HG03571 (cell line): ENCODE data around the gene GHITM.

Source experiments
- ATAC-seq: cut with Tn5 transposase; IDR thresholded peaks from one replicate; pipeline ENCODE4 v1.9.1; 2021; ENCODE audit not compliant: unreplicated experiment

The GHITM gene

DNA sequence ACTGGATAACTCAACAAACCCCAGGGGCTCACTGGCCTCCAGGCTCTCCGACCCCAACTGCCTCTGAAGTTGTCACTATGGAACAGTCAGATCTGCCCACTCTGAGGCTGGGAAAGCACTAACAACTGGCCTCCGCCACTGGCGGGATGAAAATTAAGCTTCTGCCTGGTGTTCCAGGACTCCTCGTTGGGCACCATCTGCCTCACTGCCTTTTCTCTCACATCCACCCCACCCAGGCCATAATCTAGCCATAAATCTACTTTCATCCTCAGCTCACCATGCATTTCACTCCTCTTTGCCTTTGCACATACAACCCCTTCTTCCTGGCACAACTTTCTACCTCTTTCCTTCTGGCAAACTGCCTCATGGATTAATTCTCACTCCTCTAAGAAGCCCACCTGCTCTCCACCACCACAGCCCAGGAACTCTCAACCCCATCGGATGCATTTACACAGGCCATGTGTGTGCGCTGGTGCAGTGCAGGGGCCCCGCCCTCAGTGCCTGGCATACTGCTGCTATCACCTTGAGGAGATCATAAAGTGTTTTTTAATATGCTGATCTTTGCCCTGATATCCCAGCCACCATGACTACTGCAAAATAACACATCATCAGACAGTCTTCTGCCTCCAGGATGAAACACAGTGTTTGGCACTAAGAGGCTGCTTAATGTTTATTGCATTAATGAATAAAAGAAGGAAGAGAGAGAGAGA is 59.1 kb downstream of the GHITM start:
- no peak for ATAC-seq

DNA sequence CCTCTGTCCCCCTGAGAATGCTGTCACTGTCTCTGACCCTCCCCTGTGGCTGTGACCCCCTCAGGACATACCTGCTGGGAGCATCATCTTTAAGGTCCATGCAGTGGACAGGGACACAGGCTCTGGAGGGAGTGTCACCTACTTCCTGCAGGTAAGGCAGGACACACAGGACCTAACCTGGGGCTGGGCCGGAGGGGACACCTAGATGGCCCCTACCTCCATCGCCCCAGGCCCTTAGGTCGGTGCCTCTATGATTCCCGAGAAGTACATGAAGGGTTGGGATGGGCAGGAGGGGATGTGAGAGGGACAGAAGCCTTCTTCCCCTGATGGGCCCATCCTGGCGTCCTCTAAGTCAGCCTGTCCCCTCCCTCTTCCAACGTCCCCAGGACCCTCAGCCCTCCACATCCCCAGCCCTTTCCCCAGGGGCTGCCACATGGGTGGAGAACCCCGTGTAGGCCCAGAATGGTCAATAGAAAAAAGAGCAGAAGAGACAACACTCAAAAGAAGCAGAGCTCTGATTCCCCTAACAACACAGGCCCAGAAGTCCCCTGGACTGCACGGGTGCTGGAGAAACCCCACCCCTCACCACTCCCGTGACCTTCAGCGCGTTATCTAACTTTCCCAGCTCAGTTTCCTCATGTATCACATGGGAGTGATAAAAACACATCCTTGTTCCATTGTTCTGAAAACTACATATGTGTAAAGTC is 61.4 kb downstream of the GHITM start:
- ATAC-seq, result no peak

DNA sequence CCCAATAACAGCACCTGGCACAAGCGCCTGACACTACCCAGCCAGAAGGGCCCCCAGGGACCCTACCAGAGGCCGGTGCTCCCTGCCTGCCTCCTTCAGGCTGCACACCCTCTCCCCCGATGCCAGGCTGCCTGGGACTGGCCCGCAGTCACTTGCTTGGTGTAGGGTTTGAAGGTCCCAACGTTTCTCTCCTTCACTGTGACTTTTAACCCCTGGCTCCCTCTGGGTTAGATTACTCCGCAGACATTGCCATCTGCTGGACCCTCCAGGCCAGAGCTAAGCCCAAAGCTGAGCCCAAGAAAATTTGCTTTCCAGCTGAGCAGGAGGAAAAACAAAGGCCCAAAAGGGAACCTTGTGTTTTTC is 61.9 kb downstream of the GHITM start:
- no peak for ATAC-seq

DNA sequence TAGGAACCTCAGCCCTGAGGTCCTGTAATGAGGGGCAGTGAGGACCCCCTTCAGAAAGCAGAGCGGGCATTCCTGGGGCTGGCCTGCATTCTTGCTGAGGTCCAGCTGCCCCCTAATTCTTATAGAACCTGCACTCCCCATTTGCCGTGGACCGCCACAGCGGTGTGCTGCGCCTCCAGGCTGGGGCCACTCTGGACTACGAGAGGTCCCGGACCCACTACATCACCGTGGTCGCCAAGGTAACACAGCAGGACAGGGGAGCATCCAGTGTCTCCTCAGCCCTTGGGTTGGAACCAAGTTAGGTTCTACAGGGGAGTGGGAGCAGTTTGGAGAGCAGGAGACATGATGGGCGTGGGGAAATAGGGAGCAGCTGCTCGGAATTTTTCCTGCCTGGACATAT is 62.4 kb downstream of the GHITM start:
- ATAC-seq, result no peak

DNA sequence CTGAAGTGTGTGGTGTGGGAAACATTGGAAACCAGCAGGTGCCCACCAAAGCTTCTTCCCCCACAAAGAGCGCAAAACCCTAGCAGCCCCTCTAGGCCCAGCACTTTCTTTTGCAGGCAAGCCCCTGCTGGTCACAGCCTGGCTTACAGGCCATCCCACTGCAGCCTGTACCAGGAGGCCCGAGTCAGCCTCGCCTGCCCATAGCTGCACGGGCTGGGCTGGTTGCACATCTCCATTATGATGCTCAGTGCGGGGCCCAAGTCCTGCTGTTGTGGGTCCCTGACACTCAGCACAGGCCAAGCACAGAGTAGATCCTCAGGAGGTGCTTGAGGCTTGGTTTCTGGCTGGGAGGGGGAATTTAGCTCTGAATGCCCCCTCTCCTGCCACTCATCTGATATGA is 63.0 kb downstream of the GHITM start:
- no peak for ATAC-seq
